ENCODE measurements around the gene STXBP3.
"Not testable (repeated sequence)": the region's sequence is repeated elsewhere in the genome, so short reads cannot be mapped to it uniquely, and the experiment has no call there.

STXBP3 gene, protein sequence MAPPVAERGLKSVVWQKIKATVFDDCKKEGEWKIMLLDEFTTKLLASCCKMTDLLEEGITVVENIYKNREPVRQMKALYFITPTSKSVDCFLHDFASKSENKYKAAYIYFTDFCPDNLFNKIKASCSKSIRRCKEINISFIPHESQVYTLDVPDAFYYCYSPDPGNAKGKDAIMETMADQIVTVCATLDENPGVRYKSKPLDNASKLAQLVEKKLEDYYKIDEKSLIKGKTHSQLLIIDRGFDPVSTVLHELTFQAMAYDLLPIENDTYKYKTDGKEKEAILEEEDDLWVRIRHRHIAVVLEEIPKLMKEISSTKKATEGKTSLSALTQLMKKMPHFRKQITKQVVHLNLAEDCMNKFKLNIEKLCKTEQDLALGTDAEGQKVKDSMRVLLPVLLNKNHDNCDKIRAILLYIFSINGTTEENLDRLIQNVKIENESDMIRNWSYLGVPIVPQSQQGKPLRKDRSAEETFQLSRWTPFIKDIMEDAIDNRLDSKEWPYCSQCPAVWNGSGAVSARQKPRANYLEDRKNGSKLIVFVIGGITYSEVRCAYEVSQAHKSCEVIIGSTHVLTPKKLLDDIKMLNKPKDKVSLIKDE

DNA sequence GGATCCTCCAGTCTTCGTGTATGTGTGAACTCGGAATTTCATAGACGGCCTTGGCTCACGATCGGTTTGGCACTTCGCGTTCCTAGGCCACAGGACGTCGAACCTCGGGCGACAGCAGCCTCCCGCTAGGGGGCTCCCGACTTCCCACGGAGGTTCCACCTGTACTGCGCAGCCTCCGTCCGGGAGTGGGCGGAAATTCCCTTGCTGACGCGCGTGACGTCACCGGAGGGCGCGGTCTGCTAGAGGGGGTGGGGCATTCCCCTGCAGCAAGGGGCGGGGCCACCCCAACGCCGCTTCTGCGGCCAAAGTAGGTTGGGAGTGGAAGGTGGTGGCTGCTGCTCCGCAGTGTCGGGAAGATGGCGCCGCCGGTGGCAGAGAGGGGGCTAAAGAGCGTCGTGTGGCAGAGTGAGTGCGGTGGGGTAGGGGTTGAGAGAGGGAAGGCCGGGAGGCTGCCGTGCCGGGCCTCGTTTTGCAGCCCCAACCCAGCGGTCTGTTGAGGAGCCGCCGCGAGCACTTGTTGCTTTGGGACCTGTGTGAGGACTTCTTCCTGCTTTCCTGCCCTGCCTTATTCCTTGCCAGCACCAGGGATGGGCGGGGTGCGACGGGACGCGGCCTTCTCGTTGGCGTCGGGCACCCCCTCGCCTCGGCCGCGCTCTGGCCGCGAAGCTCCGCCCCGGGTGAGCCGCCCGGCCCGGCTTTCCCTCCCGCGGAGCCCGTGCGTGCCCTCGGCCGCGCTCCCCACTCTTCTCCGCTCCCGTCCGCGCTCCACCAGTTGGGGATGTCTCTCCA lies at the start of gene STXBP3:
Gene STXBP3, plus strand, starts transcription at position 293 of the 789 bp plus-strand sequence. Its CDS starts 64 bp downstream, at position 357.
- FAIRE-seq (peak; percentile 100), DNase-seq (ENCODE audit: extremely low spot score, insufficient read length, low read depth) (peak; percentile 99)

DNA sequence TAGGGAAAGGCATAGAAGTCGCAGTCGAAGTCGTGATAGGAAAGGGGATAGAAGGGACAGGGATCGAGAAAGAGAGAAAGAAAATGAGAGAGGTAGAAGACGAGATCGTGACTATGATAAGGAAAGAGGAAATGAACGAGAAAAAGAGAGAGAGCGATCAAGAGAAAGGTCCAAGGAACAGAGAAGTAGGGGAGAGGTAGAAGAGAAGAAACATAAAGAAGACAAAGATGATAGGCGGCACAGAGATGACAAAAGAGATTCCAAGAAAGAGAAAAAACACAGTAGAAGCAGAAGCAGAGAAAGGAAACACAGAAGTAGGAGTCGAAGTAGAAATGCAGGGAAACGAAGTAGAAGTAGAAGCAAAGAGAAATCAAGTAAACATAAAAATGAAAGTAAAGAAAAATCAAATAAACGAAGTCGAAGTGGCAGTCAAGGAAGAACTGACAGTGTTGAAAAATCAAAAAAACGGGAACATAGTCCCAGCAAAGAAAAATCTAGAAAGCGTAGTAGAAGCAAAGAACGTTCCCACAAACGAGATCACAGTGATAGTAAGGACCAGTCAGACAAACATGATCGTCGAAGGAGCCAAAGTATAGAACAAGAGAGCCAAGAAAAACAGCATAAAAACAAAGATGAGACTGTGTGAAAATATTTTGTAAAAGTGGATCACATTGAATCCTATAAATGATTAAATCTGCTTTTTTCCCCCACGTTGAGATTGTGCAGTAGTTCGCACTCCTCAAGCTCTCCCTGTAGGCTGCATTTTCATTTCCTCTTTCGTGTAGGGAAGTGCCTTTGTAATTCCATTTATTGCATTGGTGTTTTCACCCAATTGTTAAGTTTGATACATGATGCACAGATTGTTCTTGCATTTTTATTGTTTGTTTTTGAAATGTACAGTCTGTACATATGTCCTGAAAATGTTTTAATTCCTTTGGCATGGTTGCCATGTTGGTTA lies 46.8 kb upstream of the STXBP3 start:
- no peak for FAIRE-seq
- DNase-seq (ENCODE audit: extremely low spot score, insufficient read length, low read depth): no peak

DNA sequence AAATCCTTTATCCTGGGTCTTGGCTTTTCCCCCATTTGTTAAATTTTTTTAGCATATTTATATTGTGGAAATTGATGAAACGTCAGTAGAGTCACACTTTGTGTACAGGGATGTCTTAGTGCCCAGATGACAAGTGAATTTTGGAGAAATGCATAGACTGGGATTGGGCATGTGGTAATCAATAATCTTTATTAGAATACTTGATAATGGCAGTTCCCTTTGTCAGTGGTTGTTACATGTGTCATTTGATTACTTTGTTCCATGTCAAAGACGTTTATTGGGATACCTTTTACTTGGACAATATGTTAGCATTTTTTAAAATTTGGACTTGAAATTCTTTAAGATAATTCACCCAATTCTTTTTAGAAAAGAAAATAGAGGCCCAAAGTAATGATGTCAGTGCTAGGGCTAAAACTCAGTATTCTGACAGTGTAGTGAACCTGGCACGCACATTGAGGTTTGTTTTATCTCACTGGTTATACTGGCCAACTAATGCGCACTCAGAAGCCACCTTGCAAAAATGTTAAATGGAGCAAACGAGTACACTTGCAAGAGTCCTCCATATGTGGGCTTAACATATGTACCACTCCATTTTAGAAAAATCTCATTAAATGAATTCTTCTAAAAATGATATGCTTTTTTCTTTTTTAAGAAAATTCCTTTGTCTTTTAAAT lies 45.2 kb upstream of the STXBP3 start:
- no peak for FAIRE-seq
- no peak for DNase-seq (ENCODE audit: extremely low spot score, insufficient read length, low read depth)

DNA sequence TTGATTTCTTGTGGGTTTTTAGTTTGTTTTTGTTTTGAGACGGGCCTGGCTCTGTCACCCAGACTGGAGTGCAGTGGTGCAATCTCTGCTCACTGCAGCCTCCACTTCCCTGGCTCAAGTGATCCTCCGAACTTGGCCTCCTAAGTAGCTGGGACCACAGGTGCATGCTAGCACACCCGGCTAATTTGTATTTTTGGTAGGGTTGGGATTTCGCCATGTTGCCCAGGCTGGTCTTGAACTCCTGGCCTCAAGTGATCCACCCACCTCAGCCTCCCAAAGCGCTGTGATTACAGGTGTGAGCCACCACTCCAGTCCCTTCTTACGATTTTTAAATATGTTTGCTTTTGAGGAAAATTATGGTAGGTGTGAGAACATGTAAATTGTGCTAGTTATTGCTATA lies 44.4 kb upstream of the STXBP3 start:
- not testable (repeated sequence) for DNase-seq (ENCODE audit: extremely low spot score, insufficient read length, low read depth); FAIRE-seq

DNA sequence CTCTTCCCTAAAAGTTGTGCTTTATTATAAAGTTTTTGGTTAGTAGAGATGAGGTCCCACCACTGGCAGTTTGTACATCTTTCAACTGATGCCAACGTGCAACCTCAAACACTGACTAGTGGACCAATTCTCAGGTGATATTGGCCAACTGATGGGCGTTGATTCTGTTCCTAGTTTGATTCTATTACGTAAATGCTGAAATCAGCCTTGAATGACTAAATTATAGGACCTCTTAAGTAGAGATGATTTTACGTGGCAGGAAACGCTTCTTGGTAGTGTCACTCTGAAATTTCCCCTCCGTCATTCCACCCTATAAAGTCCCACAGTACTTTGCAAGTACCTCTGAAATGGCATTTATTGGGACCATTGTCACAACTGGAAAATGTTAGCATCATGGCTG lies 42.5 kb upstream of the STXBP3 start:
- DNase-seq (ENCODE audit: extremely low spot score, insufficient read length, low read depth): no peak
- FAIRE-seq: no peak

DNA sequence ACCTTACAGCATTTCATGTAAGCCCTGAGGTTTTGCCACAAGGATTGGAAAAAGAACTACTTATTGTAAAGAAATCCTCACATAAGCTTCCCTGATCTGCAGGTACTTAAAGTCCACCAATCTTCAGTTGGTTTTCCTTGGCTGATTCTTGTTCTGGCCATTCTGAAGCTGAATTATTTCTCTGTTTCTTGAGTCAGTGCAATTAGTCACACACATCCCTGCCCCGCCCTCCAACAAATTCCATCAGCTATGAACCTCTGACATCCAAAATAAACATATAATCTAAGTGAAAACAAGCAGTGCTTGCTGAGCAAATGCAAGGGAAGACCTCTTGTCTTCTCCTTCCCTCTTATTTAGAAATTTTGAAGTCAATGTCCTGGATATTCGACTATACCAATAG lies 42.0 kb upstream of the STXBP3 start:
- FAIRE-seq (no peak), DNase-seq (ENCODE audit: extremely low spot score, insufficient read length, low read depth) (no peak)

DNA sequence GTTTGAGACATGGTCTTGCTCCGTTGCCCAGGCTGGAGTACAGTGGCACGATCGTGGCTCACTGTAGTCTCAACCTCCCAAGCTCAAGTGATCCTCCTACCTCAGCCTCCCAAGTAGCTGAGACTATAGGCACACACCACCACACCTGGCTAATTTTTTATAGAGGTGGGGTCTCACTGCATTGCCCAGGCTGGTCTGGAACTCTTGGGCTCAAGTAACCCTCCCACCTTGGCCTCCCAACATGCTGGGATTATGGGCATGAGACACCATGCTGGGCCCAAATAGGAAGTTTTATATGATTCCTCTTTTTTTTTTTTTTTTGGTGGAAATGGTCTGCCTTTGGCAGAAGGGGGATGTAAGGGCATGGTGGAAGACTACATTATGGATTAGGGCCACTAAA lies 39.8 kb upstream of the STXBP3 start:
- DNase-seq (ENCODE audit: extremely low spot score, insufficient read length, low read depth) (no peak), FAIRE-seq (no peak)

DNA sequence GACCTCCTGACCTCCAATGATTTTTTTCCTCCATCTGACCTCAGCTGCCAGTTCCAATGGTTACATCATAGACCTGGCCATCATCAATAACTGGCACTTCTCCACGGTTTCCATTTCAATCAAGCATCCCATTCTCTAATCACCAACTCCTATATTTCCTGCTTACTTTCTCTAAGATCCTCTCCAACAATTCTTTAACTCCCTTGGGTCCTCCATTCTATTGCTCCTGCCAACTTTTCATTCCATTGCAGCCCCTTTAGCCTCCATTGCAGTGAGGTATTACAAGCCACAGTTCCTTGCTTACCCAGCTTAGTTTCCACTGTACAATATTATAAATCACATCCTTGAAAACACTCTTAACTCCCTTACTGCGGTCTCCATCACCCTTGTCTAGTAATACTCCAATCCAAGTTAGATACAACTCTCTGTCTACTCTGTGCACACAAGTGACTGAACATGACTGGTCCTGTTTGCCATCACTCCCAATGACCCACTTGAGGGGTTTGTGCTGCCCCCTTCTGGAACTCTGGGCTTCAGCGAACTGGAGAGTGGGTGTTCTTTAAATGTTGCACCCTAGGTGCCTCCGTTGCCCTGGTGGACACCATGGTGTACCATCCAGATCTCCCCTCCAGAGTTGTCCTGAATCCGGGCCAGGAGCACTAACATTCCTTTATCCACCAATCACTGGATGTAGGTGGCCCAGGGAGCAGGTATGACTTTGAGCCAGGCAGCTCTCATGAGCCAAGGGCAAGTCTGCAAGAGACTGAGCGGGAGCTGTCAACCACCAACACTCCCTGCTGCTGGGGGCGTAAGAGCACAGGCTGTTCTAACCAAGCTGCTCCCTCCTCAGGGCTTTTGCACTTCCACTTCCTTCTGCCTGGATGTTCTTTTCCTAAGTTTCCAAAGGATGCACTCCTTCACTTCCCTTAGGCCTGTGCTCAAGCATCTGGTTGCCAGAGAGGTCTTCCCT lies 37.5 kb upstream of the STXBP3 start:
- FAIRE-seq (no peak), DNase-seq (ENCODE audit: extremely low spot score, insufficient read length, low read depth) (no peak)

DNA sequence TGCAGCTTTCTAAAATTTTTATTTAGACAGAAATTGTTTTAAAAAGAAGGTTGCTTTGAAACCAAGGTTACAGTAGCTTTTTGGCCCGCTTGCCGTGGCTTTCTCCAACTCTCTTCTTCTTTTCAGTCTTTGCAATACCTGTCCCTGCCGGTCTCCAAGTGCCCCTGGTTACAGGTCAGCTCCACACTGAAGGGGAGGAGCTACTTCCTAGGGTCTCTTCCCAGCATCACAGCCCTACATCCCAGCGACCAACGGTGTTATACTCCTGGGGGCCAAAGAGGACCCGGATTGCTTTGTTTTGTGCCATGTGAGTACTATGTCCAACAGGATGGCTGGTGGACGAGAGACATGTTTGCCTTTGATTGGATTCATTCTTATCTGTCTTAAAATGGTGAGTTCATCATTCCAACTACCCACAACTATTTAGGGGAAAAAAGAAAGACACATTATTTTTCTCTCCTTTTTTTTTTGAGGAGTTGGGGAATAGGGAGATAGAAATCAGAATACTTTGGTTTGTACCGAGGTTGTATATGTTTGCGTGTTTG lies 33.8 kb upstream of the STXBP3 start, which contains the start of gene FNDC7:
Gene FNDC7, plus strand, starts transcription at position 303 of the 545 bp plus-strand sequence. Its CDS starts 26 bp downstream, at position 329.
- DNase-seq (ENCODE audit: extremely low spot score, insufficient read length, low read depth): no peak
- no peak for FAIRE-seq

DNA sequence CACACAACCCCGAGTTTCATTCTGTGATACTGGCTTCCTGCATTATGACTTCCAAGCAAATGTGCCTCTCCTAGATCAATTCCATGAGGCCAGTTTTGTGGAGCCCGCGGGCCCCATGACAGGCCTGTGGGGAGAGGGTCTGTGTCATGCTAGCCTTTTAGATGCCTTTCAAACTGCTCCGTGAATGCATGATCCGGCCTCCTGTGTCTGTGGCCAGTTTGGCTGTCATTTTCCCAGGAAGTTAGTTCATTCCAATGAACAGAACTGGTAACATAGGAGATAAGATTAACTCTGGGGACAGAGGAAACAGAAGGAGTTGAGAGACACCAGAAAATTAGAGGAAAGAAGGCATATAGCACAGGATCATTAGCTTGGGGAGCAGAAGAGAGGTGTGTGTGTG lies 30.5 kb upstream of the STXBP3 start:
- FAIRE-seq: no peak
- DNase-seq (ENCODE audit: extremely low spot score, insufficient read length, low read depth): no peak

DNA sequence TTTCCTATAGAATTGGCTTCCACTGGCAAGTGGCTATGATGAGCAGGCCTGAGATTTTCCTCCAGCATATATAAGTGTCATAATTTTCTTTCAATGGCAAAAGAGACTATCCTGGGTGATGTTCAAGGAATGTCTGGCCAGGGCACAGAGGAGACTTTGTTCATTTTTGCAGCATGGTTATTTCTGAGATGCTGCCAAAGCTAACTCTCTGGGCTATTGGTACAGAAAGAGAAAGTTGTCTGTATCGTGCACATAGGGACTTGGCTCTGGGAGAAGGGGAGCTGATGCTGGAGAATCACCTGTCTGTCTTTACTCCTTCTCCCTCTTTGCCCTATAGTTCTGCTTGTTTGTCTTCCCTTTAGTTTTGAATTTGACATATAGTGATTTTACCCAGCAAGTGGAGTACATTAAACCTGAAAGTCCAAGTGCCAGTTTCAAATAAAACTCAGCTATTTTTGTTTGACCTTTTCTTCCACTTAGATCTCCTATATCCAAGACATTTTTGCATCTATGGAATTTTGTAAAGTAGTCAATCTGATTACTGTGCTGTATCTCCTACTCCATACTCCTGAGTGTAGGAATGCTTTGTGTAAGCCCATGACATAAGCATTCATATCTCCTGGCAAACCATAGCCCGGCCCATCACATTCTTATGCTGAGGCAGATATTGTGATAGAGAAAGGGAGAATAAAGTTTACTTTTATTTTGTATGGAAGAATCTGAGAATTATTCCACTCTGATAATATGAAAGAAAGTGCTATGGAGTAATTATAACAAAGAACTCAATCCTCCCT lies 29.8 kb upstream of the STXBP3 start:
- no peak for FAIRE-seq
- DNase-seq (ENCODE audit: extremely low spot score, insufficient read length, low read depth): no peak

DNA sequence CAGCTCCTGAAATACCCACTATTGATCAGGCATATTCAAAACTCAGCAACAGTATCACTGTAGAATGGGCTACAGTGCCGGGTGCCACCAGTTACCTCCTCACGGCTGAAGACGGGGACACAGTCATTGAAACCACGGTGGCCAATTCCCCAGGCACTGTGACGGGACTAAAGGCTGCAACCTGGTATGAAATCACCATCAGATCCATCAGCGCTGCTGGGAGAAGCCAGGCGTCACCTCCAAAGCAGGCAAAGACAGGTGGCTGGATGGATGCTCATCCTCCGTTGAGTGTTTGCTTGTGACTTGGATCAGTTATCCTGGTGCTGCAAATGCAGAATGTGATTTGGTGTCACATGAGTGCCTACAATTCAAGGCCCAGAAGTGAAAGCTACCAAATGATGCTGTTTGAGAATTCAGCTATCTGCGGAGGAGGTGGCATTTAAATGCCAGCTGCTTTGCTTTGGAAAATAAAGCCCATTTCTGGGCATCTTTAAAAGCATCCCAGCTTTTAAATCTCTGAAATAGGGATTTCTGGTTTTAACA lies 28.6 kb upstream of the STXBP3 start:
- no peak for DNase-seq (ENCODE audit: extremely low spot score, insufficient read length, low read depth)
- no peak for FAIRE-seq

DNA sequence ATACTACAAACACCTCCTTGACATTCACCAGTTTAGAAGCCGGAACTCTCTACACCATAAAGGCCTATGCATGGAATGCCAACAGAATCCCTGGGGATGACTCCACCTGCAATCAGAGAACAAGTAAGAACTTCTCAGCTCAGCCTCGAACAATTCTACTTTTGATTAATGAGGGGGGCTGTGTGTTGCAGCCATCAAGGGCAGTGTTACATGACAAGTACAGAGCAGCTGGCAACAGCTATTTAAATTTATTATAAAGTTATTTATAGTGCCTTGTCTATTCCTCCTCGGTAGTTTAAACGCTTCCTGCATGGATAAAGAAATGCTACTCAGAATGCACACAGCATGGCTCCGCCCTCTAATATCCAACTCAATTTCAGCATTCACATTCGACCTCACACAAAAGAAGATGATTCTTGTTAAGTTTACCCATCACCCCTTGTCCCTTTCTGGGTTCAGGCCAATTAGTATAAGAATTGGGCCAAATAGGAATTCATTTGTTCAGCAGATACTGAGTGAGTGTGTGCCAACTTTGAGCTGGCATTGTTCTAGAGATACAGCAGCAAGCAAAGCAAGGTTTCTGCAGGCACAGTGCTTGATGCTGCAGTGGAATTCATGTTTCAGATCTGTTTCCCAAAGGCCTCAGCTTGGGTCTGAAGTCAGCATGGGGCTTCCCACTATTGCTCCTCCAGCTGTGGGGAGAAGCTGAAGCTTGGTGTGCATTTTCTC lies 27.4 kb upstream of the STXBP3 start:
- DNase-seq (ENCODE audit: extremely low spot score, insufficient read length, low read depth) (no peak), FAIRE-seq (no peak)

DNA sequence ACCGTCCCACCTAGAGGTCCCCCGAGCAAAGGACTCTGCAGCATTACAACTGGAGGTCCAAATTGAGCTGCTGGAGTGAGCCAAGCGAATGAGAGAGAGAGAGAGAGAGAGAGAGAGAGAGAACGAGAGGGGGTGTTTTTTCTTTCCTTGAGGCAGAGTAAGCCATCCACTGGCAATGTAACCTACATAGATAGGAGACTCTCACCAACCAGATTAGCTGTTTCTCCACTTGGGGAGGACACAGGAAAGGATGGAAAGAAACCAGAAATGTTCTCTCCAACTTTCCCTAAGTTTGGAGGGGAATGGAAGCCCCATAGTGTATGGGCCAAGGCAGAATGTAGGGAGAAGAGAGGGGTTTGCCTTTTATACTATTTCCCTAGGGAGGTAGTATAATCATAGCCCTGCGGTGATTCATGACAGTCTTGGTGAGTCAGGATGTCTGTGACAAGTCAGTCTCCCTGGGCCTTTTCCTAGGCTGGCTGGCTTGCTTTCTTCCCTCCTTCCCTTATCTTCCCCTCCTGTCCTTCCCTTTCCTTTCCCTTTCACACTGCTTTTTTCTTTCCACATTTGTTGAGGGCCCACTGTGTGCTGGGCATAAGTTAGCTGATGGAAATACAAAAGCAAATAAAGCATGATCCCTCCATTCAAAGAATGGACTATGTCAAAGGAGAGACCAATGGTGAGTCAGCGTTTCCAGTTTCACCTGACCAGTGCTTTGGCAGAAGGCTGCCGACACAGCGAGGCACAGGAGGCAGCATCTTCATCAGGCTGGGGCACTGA lies 26.6 kb upstream of the STXBP3 start:
- no peak for FAIRE-seq
- DNase-seq (ENCODE audit: extremely low spot score, insufficient read length, low read depth): no peak

DNA sequence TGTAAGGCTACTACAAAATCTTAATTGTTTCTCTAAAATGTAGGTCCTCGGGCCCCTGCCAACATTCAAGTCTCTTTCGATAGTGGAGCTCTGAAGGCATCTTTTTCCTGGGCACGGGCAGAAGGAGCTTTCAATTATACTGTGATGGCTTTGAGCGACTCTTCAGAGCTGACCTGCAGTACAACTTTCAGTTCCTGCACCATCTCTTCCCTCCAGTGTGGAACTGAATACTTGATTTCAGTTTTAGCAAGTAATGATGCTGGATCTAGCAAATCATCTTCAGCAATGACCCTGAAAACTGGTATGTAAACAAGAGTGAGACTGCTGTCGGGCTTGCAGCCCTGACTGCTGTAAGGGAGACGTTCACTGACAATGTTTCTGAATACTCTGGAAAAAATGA lies 24.2 kb upstream of the STXBP3 start:
- FAIRE-seq: no peak
- DNase-seq (ENCODE audit: extremely low spot score, insufficient read length, low read depth): no peak

All from GM18507 (cell line).